GM23248 (cell line): ENCODE results near the gene TMPRSS3.

Source experiments
- EZH2 ChIP-seq: fragments of 200-600 bp; sonication (generic); IDR thresholded peaks from 2 replicates; pipeline ENCODE4 v1.6.1; 2018; ENCODE audit warnings: antibody characterized with exemption, mild to moderate bottlenecking; ENCODE audit not compliant: insufficient read depth, poor library complexity, severe bottlenecking
- EZH2phosphoT487 ChIP-seq: fragments of 200-600 bp; sonication (generic); IDR thresholded peaks from 2 replicates; pipeline ENCODE4 v1.6.1; 2018; ENCODE audit warnings: antibody characterized with exemption, moderate library complexity, mild to moderate bottlenecking, low read depth; ENCODE audit not compliant: insufficient read depth

GRCh38 chr21:42349420-42350317 is 46.2 kb downstream of the TMPRSS3 start:
- TF ChIP-seq EZH2phosphoT487 (no peak), EZH2 (no peak)
